Glutamatergic neuron (in vitro differentiated cells): ENCODE measurements around the gene ANTKMT. TPM values are rescaled to one million over a fixed set of nuclear protein-coding genes. Genes with fewer than 3 reads are reported as not detected.
A peak's percentile ranks its signal among the peaks of the same experiment; 100 is the strongest.

Source experiments
- DNase-seq: peaks from one replicate; pipeline ENCODE4 v3.0.0; 2022
- H3K27ac Mint-ChIP-seq: one replicate; pipeline ENCODE4 v1.8.0; 2020; ENCODE audit warnings: mild to moderate bottlenecking, mixed read lengths, inconsistent platforms; ENCODE audit not compliant: unreplicated experiment
- H3K27me3 Mint-ChIP-seq: one replicate; pipeline ENCODE4 v1.8.0; 2020; ENCODE audit warnings: mild to moderate bottlenecking, moderate library complexity, mixed read lengths, inconsistent platforms; ENCODE audit not compliant: unreplicated experiment
- H3K36me3 Mint-ChIP-seq: one replicate; pipeline ENCODE4 v1.8.0; 2020; ENCODE audit warnings: mild to moderate bottlenecking, mixed read lengths, inconsistent platforms; ENCODE audit not compliant: unreplicated experiment
- H3K4me1 Mint-ChIP-seq: one replicate; pipeline ENCODE4 v1.8.0; 2020; ENCODE audit warnings: mild to moderate bottlenecking, low read depth, mixed read lengths, inconsistent platforms; ENCODE audit not compliant: unreplicated experiment
- H3K4me3 Mint-ChIP-seq: one replicate; pipeline ENCODE4 v1.8.0; 2020; ENCODE audit warnings: mild to moderate bottlenecking, mixed read lengths, inconsistent platforms; ENCODE audit not compliant: unreplicated experiment
- H3K9me3 Mint-ChIP-seq: one replicate; pipeline ENCODE4 v1.8.0; 2020; ENCODE audit warnings: mild to moderate bottlenecking, moderate library complexity, mixed read lengths, inconsistent platforms; ENCODE audit not compliant: unreplicated experiment
- total RNA-seq: library from RNA; stranded (reverse); fragmentation: NEBNext Ultra II Directional; extraction: Animal tissue kit (Norgen Biotek cat#: 25700); gene quantifications from one replicate; pipeline ENCODE4 v1.2.1, GENCODE V29; 2021; ENCODE audit not compliant: unreplicated experiment
- TF ChIP-seq, protein P1 (sequence below): fragments of 200-600 bp; sonication (generic); IDR thresholded peaks from one replicate; pipeline ENCODE4 v1.5.0; 2021; ENCODE audit not compliant: partially characterized antibody, unreplicated experiment

The ANTKMT gene
- total RNA-seq, 1 donor from 2014 or later: 61.1 TPM

DNA sequence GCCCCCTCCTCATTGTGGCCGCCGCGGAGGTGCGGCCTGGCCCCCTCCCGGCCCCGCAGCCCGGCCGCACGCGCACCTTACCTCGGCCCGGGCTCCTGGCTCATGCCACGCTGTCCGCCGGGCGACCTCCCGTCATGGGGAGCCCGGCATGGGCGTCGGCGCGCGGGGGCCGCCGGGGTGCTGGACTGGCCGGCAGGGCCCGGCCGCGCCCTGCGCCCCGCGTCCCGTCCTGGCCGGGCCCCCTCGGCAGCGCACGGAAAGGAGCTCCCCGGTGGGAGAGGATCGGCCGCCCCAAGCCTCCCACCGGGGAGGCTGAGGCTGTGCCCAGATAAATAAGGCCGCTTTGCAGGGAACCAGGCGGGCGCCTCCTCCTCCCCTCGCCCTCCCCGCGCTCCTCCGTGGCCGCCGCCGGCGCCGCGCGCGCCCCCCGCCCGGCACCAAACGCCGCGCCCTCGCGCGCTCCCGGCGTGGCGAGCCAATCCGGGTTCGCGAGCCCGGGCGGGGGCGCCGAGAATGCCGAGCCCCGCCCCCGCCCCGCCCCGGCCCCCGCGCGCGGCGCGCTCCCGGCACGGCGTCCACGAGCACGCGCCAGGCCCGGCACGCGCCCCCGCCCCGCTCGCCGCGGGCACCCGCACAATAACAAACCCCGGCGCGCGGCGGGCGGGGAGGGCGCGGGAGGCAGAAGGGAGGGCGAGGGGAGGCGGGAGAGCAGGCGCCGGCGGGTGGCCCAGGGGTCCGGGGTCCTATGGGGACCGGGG, 15.3 kb upstream of the ANTKMT start, which contains the start of gene FBXL16:
Gene FBXL16 (minus strand): TSS at position 371 of the 758 bp plus-strand sequence. CDS start 8,396 bp downstream, outside the sequence.
- Mint-ChIP-seq H3K36me3 (no peaks in the 10 kb centered on the region), H3K9me3 (peaks cover 14% of the 10 kb centered on the region), H3K4me1 (peaks cover 25% of the 10 kb centered on the region), H3K27ac (peak within 1 kb of the TSS; percentile 38), H3K4me3 (peak within 1 kb of the TSS; percentile 87), H3K27me3 (peaks cover 22% of the 10 kb centered on the region)
- TF ChIP-seq, protein P1, sequence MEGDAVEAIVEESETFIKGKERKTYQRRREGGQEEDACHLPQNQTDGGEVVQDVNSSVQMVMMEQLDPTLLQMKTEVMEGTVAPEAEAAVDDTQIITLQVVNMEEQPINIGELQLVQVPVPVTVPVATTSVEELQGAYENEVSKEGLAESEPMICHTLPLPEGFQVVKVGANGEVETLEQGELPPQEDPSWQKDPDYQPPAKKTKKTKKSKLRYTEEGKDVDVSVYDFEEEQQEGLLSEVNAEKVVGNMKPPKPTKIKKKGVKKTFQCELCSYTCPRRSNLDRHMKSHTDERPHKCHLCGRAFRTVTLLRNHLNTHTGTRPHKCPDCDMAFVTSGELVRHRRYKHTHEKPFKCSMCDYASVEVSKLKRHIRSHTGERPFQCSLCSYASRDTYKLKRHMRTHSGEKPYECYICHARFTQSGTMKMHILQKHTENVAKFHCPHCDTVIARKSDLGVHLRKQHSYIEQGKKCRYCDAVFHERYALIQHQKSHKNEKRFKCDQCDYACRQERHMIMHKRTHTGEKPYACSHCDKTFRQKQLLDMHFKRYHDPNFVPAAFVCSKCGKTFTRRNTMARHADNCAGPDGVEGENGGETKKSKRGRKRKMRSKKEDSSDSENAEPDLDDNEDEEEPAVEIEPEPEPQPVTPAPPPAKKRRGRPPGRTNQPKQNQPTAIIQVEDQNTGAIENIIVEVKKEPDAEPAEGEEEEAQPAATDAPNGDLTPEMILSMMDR: no peak
- DNase-seq: peak; percentile 76

DNA sequence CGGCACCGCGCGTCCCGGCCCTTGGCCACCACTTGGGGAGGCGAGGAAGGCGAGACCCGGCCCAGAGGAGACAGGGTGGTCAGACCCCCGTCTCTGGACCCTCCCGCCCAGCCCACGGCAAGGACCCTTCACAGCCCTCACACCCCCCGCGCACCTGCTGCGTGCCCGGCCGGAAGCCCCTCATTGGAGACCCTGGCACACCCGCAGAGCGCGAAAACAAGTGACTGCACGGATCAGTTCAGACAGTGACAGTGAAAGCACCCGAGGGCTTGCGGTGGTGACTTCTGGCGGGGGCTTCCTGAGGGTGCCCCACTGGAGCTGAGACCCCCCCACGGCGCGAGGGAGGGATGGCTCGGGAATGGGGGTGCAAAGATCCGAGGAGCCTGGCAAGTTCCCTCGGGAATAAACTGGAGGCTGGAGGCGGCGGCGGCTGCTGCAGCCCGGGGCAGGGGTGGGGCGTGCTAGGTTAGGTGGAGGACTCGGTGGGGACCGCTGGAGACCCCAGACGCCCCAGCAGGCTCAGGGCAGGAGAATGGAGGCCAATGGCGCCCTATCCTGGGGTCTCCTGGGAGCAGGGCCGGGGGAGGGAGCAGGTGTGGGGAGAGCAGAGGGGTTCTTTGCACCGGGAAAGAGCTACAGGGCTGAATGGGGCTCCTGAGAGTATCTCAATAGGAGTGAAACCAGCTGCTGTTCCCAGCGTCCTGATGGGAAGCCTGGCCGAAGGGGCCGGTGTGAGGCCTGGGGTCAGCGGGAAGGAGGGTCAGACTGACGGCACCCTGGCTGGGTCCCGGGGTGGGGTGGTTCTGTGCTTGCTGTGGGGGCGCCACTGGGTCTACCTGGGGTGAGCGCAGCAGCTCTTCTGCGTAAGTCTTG, 14.5 kb upstream of the ANTKMT start:
- H3K4me3 Mint-ChIP-seq: peak overlapping the region; percentile 71
- DNase-seq: peak; percentile 71
- peaks cover 19% of the 10 kb centered on the region for H3K27me3 Mint-ChIP-seq
- TF ChIP-seq, protein P1: no peak
- peak overlapping the region; percentile 38 for H3K27ac Mint-ChIP-seq
- no peaks in the 10 kb centered on the region for H3K36me3 Mint-ChIP-seq
- peaks cover 12% of the 10 kb centered on the region for H3K9me3 Mint-ChIP-seq
- H3K4me1 Mint-ChIP-seq: peaks cover 25% of the 10 kb centered on the region

DNA sequence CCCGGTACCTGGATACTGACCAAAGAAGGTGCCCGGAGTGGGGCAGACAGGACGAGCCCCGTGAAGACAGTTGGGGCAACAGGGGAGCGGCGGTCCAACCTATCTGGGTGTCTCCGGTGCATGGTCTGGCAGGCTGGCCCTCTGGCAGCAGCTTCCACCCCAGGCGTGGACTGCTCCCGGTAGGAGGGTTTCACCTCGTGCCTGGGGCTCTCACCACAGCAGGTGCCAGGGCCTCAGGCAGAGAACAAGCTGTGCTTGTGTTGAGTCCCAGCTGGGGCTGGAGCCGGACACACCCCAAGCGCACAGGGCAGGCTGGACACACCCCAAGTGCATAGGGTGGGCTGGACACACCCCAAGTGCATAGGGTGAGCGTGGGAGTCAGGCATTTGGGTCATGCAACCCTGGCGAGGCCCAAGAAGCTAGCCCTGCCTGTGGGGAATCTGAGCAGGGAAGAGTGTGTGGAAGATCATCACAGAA, 13.8 kb upstream of the ANTKMT start:
- TF ChIP-seq, protein P1: no peak
- Mint-ChIP-seq H3K27me3 (peaks cover 19% of the 10 kb centered on the region), H3K4me1 (peaks cover 23% of the 10 kb centered on the region)

DNA sequence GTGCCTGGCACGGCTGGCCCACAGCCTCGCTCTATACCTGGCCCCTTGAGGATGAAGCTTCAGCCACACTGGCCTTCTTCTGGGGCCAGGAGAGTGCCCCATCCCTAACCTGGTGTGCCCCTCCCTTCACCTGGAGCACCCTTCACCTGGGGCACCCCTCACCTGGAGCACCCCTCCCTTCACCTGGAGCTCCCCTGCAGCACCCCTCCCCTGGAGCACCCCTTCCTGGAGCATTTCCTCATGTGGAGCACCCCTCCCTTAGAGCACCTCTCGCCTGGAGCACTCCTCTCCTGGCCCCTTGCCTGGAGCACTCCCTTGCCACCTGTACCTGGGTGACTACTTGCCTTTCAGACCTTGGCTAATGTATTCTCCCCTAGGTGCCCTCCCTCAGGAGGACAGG, 12.9 kb upstream of the ANTKMT start:
- peaks cover 22% of the 10 kb centered on the region for H3K27me3 Mint-ChIP-seq
- TF ChIP-seq, protein P1: no peak
- H3K9me3 Mint-ChIP-seq: peaks cover 18% of the 10 kb centered on the region
- no peaks in the 10 kb centered on the region for H3K36me3 Mint-ChIP-seq
- DNase-seq: no peak
- H3K27ac Mint-ChIP-seq: peak overlapping the region; percentile 43
- peaks cover 20% of the 10 kb centered on the region for H3K4me1 Mint-ChIP-seq
- peak overlapping the region; percentile 38 for H3K4me3 Mint-ChIP-seq

More for the DNA sequence above, 13.8 kb upstream of the ANTKMT start:
- Mint-ChIP-seq H3K36me3 (no peaks in the 10 kb centered on the region), H3K9me3 (peaks cover 12% of the 10 kb centered on the region), H3K27ac (peak overlapping the region; percentile 33), H3K4me3 (peak overlapping the region; percentile 71)
- no peak for DNase-seq
